HL-60 (cell line): Measurements from ENCODE around the gene OR12D2.

ENCODE experiments used
- DNase-seq, 2 experiments: peaks; one replicate each; pipeline ENCODE4 v3.0.0-alpha.2; 2010 to 2020; ENCODE audit warnings: low read depth in 1 of 2, low spot score in 1 of 2
- H3K27ac ChIP-seq: fragments of 250-450 bp; sonication (Bioruptor Pico); replicated peaks from 2 replicates; pipeline ENCODE4 v1.5.1; 2020; ENCODE audit warnings: mild to moderate bottlenecking, moderate library complexity
- H3K27me3 ChIP-seq: fragments of 250-450 bp; sonication (Bioruptor Pico); 2 replicates; pipeline ENCODE4 v1.5.1; 2021; ENCODE audit warnings: mild to moderate bottlenecking, moderate library complexity; ENCODE audit not compliant: insufficient read depth, poor library complexity, severe bottlenecking
- H3K4me3 ChIP-seq: replicated peaks from 2 replicates; pipeline ENCODE4 v1.5.1; 2011; ENCODE audit warnings: mild to moderate bottlenecking, control low read depth, low read length; ENCODE audit not compliant: insufficient read depth
- CTCF ChIP-seq: IDR thresholded peaks from one replicate; pipeline ENCODE4 v1.5.1; 2011; ENCODE audit warnings: low read length, control low read depth, inconsistent platforms; ENCODE audit not compliant: insufficient read depth
- GABPA ChIP-seq: IDR thresholded peaks from 2 replicates; pipeline ENCODE4 v1.6.1; 2012; ENCODE audit warnings: low read depth
- POLR2AphosphoS5 ChIP-seq: IDR thresholded peaks from 2 replicates; pipeline ENCODE4 v1.6.1; 2012; ENCODE audit warnings: low read depth
- REST ChIP-seq: IDR thresholded peaks from 2 replicates; pipeline ENCODE4 v1.6.1; 2012; ENCODE audit warnings: low read depth; ENCODE audit not compliant: insufficient replicate concordance
- SPI1 ChIP-seq: IDR thresholded peaks from 2 replicates; pipeline ENCODE4 v1.6.1; 2012; ENCODE audit warnings: low read depth, mild to moderate bottlenecking, borderline replicate concordance

OR12D2 gene

GRCh38 chr6:29414588-29414987 lies 19.2 kb downstream of the OR12D2 start, which contains the start of gene OR12D1:
Gene OR12D1 (plus strand): TSS chr6:29414928.
- H3K4me3 ChIP-seq = no peak within 1 kb of the TSS
- H3K27me3 ChIP-seq = no peaks in the 10 kb centered on the region
- TF ChIP-seq CTCF = no peak
- no peak for TF ChIP-seq REST
- no peak for TF ChIP-seq SPI1
- TF ChIP-seq POLR2AphosphoS5 = no peak
- TF ChIP-seq GABPA = no peak
- H3K27ac ChIP-seq = no peak within 1 kb of the TSS
- no peak for DNase-seq

- H3K27ac ChIP-seq = no peak overlapping the region
- TF ChIP-seq REST = no peak
- no peak for TF ChIP-seq POLR2AphosphoS5
- no peak for TF ChIP-seq GABPA
- no peak for TF ChIP-seq SPI1
- no peak for TF ChIP-seq CTCF
- DNase-seq = no peak
- no peak overlapping the region for H3K4me3 ChIP-seq
- no peaks in the 10 kb centered on the region for H3K27me3 ChIP-seq
Observed at GRCh38 chr6:29419516-29419915, 24.1 kb downstream of the OR12D2 start.

GRCh38 chr6:29424168-29424567 lies 28.7 kb downstream of the OR12D2 start:
- TF ChIP-seq GABPA = no peak
- no peak for TF ChIP-seq SPI1
- no peak for TF ChIP-seq CTCF
- no peak overlapping the region for H3K27ac ChIP-seq
- DNase-seq = no peak

GRCh38 chr6:29424575-29424974 lies 29.1 kb downstream of the OR12D2 start:
- H3K27me3 ChIP-seq = no peaks in the 10 kb centered on the region
- H3K4me3 ChIP-seq = no peak overlapping the region
- H3K27ac ChIP-seq = no peak overlapping the region
- no peak for DNase-seq
- TF ChIP-seq POLR2AphosphoS5 (no peak), GABPA (no peak), CTCF (no peak), SPI1 (no peak), REST (no peak)

More at GRCh38 chr6:29424168-29424567, 28.7 kb downstream of the OR12D2 start:
- no peak overlapping the region for H3K4me3 ChIP-seq
- H3K27me3 ChIP-seq = no peaks in the 10 kb centered on the region
